ENCODE results near the gene NDUFS2.
"Not testable (repeated sequence)": the region's sequence is repeated elsewhere in the genome, so short reads cannot be mapped to it uniquely, and the experiment has no call there.

NDUFS2 gene

DNA sequence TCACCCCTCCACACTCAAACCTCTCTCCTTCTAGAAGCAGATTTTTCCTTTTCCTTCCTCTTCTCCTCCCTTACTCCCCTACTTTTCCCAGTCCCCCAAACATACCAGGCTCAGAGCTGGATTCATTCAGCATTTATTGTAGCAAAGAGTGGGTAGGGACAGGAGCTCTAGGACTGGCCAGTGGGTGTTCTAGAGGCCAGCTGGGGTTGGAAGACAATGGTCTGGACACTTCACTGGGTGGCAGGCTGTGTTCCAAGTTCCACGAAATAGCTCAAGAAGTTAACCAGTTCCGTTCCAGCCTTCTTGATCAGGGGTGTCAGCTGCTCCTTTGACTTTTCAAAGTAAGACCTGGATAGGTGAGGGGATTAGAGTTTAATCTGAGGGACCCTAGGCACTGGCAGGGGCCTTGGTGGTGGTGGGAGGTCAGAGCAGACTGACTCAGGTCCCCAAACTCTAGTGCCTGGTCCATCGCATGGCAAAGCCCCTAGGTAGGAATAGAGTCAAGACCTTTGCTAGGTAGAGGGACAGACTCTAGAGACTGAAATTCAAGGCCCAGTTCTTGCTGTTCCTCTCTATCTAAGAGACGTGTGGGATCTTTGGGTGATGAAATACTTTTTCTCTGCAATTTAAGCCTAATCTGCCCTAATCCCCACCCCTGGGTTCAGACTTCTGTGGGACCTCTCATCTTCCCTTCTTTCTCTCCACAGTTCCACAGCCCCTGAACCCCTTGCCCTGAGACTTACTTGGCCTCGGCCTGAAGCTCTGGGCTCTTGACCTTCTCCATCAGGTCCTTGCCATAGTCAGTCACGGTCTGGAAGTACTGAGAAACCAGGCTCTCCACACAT lies 20.2 kb downstream of the NDUFS2 start:
- no peak for DNase-seq

DNA sequence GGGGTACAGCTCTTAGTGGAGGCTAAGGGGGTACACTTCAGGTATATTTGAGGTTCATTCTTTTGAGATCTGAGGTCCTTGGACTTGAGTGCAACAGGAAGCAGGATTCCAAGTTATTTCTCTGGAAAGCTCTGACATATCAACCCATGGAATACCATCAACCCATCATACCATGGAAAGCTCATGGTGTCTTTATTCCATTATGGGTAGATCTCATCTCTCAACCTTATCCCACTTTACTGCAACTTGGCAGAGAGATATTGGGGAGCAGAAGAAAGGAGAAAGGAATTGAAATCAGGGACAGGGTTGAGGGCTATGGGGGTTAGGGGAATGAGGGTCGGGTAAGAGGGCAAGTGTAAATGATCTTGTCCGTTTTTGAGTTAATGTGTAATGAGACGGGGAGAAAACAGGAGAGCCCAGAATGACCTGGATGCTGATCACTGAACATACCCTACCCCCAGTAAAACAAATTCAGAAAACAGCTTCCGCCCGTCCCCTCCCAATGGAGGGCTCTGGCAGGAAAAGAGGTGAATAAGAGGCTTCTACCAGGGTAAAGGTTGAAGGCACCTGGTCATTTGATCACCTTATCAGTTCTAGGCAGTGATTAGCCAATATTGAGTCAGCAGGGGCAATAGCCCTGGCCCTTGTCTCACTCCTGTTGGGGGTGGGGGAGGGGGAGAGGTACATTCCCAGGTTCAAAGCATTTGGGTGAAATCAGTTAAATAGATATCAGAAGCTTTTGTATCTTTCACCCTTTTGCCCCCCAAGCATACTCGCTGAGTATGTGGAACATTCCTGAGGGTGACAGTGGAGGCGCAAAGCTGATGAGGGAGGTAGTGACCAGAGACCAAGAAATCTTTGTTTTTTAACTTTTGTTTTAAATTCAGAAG lies 21.9 kb downstream of the NDUFS2 start:
- DNase-seq = no peak

DNA sequence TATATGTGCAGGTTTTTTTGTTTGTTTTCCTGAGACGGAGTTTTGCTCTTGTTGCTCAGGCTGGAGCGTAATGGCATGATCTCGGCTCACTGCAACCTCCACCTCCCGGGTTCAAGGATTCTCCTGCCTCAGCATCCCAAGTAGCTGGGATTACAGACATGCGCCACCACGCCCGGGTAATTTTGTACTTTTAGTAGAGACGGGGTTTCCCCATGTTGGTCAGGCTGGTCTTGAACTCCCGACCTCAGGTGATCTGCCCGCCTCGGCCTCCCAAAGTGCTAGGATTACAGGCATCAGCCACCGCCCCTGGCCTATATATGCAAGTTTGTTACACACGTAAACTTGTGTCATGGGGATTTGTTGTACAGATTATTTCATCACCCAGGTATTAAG lies 22.5 kb downstream of the NDUFS2 start:
- not testable (repeated sequence) for DNase-seq

DNA sequence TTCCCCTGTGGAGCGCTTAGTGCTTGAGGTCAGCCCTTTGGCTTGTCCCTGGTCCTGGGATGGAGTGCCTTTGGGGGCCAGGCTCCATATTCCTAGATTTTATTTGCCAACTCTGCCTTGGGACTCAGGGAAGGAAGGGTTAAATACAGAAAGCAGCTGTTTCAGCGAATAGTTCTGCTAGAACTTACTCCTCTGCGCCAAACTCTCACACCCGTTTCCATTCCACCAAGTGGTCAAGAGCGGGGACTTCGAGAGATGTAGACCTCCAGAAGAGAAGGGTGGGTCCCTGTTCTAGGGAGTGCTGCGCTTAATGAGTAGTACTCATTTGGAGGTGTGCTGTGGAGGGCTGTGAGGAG lies 23.0 kb downstream of the NDUFS2 start:
- DNase-seq = no peak

DNA sequence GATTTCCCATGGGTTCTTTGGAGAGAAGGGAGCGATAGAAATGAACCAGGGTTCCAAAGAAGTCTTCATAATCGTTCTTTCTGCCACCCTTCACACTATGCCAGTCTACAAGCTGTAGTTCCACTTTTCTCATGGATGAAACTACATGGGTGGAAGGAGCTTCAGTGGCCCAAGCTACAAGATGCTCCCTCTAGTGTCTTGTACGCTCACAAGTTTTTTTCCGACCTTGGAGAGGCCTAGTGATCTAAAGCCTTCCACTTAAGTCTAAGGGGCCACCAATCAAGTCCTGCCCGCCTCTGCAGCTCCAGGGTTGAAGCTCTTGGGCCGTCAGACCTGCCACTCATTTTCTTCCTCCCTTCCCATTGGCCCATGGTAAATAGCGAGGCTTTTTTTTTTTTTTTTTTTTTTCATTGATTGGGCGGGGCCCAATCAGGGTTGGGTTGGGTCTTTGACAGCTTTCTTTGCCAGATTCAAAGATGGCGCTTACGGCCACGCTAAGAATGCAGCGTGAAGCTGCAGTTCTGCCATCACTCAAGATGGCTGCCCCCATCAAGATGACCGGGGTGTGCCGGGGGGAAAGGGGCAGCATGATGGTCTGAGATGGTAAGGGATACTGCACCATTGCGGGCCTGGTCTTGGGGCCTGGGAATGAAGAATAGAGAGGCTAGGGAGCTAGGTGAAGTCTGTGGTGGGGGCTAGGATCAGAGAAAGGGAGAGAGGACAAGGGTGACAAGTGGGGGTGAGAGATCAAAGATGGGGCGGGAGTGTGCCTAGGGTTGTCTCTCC lies 23.6 kb downstream of the NDUFS2 start, which contains the start of gene TOMM40L:
TSS of gene TOMM40L (plus strand) at position 527 of the 786 bp plus-strand sequence. CDS start 430 bp downstream, outside the sequence.
- DNase-seq = peak; percentile 88 to 98

DNA sequence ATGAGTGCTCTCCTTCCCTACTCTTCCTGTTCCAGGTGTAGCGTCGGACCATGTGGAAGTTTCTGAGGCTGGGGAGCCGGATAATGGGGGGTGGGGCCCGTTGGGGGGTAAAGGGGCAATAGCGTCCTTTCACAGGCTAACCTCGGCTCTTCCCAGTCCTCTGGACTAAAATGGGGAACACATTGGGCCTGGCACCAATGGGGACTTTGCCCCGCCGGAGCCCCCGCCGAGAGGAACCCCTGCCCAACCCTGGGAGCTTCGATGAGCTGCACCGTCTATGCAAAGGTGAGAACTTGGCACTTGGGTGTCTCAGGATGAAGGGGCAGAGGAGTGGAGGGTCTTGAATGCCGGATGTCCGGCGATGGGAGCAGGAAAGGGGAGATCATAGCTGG lies 24.1 kb downstream of the NDUFS2 start:
- no peak for DNase-seq

DNA sequence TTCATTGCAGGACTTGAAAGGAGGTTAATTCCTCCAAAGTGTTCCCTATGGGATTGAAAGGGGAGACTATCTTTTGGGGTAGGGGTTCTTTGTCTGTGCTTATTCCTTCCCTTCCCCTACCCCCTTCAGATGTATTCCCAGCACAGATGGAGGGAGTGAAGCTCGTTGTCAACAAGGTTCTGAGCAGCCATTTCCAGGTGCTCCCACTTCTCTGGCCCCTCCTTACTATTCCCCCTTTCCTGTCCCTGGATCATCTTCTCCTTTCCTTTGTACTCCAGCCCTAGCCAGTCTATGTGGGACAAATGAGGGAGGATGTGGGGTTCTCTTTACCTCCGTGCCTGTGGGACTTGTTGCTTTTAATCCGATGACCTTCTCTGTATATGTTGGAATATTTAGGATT lies 24.6 kb downstream of the NDUFS2 start:
- no peak for DNase-seq

DNA sequence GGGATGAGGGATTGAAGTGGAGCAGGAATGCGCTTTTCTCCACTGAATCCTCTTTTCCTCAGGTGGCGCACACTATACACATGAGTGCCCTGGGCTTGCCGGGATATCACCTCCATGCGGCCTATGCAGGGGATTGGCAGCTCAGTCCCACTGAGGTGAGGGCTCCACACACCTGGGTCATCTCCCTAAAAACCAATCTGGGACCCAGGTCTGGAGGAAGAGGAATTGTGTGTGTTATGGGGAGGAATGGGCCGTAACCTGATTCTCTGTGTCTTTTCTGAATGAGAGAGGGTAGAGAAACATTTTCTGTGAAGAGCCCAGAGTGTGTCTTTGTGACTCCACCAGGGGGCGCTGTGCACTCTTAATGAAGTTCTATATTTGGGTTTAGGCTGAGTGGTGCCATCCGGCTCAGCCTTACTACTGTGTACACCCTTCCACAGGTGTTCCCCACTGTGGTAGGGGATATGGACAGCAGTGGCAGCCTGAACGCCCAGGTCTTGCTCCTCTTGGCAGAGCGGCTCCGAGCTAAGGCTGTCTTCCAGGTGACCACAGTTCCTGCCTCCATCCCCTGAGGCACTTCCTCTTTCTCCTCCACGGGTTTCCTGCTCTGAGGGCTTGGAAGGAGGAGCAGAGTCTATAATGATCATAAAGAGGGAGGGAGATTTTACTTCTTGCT lies 25.2 kb downstream of the NDUFS2 start:
- DNase-seq = peak; percentile 76 to 80

DNA sequence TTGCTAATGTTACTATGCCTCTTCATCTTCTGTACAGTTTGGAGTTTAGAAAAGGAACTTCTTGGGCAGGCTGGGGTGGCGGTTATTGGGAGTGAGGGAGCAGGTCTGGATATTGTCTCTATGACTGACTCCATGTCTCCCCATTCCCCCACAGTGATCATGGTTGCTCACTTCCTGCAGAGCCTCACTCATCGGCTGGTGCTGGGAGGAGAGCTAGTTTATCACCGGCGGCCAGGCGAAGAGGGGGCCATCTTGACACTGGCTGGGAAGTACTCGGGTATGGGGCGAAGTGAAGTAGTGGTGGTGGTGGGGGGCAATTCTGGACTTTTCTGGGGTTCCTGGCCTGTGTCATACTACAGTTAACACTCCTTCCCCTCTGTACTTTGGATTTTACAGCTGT lies 25.9 kb downstream of the NDUFS2 start:
- no peak for DNase-seq

DNA sequence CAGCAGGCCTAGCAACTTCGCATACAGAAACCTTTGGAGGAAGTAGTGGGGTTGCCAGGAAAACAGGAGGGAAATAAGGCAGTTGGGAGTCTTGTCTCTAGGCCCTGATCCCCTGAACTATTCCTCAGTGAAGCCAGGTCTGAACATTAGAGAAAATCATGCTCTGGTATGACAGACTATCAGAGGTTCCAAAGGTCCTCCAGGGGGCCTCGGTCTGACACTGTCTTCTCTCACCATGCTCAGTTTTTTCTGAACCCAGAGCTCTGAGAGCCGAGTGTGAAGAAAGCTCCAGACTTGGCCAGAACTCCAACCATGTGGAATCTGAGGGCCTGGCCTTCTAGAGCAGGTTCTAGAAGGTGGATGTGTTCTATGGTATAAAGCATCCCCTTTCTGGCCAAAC lies 27.7 kb downstream of the NDUFS2 start:
- DNase-seq = no peak

DNA sequence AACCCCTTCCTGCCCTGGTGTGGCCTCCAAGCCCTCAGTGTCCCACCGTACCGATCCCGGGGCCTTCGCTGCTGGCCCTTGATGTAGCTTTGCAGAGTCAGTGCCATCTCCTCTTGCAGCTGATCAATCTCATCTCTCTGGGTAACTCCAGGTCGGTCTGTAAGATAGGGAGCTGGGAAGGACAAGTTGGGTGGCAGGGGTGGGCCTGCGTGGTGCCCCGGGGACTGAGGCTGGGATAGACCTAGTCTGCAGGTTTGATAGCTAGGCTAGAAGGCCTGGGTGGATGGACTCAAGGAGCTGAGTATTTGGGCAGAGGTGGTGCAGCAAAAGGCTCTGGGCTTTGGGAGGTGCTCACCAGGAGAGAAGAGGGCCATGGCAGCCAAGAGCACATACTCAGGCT lies 28.6 kb downstream of the NDUFS2 start:
- DNase-seq = no peak

DNA sequence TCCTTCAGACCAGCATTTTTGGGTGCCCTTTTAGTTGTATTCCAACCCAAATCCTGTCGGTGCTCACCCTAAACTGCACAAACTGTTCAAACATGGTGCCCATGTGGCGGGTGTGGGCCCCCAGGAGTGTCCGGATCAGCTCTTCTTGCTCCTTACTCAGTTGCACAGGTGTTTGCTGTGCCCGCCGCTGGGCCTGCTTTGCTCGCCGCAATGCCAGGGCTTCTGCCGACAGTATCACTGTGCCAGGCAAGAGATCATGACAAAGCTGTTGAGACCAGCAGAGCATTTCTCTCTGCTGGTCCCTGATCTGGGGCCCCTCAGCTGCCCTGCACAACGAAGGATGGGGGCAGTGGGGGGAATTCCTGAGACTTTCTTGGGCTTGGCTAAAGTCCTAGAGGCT lies 30.9 kb downstream of the NDUFS2 start:
- DNase-seq = no peak

DNA sequence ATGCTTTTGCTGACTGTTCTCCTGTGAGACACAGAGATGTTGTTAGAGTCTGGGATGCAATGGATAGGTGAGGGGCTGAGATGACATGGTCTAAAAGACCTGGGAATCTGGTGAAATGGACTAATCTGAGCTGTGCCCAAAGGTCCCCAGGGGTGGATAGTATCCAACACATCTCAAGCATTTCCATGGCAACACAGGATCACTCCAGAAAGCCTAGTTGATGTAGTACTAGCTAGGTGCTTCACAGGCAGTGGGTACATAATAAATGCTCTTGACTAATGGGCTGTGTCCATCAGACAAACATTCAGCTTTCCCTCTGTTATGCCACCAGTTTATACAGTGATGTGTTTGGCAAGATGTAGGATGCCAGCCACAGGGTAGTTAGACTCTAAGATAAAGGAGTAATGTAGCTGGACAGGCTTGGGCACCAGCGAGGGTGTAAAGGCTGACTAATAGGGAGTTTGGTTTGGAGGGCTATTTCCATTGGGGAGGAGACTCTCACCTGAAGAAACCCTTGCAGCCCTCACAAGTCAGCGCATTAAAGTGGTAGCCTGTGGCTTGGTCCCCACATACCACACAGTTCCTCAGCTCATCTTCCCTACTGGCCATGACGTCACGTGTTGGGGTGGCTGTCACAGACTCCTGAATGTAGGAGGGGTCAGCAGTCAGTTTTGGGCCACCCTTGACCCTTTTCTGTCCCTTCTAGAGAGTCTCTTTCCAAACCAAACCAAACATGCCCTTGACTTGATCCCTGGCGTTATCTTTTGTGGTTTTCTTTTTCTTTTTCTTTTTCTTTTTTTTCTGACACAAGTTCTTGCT lies 34.0 kb downstream of the NDUFS2 start:
- DNase-seq = no peak

DNA sequence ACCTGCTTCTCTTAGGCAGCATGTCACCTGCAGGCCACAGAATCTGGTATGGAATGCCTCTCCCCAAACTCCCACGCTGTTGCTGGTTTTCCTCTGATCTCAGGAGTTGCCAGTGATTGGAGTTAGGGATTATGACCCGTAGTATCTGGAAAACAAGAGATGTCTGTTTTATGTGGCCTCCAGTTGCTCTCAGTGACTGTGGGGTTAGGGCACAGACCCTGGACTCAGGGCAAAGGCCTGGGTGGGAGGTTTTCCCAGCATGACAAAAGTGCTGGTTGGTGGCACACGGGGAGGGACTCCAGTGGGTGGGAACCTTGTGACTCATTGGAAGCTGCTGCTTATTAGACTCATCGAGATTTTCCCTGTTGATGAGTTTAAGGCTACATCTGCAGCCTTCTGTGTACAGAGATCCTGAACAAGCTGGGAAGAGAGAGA lies 35.9 kb downstream of the NDUFS2 start, which contains the start of gene NR1I3:
TSS of gene NR1I3 (minus strand) at position 165 of the 435 bp plus-strand sequence. CDS start 1,638 bp downstream, outside the sequence.
- no peak for DNase-seq

DNA sequence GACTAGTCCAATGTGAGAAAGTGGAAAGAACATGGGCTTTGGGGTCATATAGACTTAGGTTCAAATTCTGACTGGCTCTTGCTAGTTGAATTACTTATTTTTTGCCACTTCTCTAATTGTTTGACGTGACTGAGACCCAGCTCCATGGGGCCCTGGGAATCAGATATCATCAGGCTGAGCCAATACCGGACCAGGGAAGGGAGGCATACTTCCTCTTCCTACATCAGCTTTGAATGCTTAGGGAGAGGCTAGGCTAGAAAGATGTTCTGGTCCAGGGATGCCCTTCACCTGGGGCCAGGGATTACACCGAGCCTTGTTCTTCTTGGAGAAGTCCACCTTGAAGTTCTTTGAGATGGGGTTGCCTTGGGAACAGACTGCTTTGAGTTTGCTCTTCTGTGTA lies 39.5 kb downstream of the NDUFS2 start:
- no peak for DNase-seq

DNA sequence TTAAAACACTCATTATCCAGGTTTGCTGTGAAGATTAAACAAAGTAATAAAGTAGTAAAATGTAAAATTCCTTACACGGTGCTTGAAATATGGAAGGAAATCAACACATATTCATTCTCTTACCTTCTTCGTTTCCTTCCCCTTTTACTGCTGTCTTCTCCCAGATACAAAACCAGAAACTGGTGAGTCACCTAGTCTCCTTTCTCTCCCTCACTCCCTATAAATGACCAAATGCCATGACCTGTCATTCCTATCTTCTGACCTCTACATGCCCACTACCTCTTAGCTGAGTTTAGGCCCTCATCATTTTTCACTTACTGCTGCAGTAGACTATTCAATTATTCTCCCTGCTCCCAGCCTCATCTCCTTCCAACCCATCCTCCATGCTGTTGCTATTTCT lies 40.1 kb downstream of the NDUFS2 start:
- DNase-seq = no peak

DNA sequence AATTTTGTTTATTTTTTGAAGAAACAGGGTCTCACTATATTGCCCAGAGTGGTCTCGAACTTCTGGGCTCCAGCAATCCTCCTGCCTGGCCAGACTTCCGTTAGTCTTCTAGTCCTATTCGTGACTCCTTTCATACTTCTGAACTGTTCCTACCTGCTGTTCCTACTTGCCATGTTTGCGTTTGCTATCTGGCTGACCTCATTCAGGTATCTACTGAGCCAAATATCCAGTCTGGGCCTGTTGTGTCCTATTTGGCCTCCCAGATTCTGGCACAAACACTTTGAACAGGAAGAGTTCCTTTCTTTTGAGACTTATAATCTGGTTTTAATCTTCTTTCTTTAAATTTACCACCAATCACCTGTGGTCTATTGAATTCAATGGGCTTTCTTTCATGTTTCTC lies 42.7 kb downstream of the NDUFS2 start:
- DNase-seq = no peak

DNA sequence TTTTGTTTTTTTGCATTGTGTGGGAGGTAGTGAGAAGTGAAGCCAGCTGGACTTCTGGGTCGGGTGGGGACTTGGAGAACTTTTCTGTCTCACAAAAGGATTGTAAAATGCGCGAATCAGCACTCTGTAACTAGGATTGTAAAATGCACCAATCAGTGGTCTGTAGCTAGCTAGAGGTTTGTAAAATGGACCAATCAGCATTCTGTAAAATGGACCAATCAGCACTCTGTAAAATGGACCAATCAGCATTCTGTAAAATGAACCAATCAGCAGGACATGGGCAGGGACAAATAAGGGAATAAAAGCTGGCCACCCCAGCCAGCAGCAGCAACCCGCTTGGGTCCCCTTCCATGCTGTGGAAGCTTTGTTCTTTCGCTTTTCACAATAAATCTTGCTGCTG lies 47.9 kb downstream of the NDUFS2 start:
- not testable (repeated sequence) for DNase-seq

DNA sequence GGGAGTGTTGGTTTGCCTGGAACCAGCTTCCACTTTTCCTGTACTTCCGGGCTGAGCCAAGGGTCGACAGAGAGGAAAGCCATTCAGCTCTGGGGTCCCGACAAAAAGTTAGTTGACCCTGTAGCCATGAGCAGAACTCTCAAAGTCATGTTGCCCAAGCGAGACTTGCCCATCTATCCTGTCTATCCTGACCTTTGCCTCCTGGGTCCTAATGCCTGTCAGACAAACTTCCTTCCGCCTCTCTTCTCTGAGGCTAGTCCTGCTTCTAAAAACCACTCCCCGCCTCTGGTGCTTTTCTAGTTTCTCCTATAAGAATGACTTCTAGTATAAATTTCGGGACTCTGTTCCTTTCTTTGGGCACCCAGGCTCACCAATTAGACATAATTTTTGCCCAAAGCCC lies 48.7 kb downstream of the NDUFS2 start:
- no peak for DNase-seq

DNA sequence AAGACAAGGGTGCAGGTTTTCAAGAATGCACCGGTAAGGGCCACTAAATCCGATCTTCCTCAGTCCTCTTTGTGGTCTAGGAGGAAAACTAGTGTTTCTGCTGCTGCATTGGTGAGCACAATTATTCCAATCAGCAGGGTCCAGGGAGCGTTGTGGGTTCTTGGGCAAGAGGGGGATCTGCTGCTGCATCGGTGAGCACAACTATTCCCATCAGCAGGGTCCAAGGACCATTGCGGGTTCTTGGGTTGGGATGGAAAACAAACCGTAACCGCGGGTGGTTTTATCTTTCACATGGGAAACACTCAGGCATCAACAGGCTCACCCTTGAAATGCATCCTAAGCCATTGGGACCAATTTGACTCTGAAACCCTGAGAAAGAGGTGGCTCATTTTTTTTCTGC lies 49.4 kb downstream of the NDUFS2 start:
- no peak for DNase-seq

DNA sequence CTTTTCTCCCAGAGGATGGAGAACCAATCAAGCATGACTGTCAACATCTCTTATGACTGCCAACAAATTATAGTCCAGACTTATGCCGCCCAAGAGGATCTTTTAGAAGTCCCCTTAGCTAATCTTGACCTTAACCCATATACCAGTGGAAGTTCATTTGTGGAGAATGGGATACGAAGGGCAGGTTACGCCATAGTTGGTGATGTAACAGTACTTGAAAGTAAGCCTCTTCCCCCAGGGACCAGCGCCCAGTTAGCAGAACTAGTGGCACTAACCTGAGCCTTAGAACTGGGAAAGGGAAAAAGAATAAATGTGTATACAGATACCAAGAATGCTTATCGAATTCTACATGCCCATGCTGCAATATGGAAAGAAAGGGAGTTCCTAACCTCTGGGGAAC lies 53.1 kb downstream of the NDUFS2 start:
- DNase-seq = not testable (repeated sequence)
